ENCODE results near the gene SLC32A1.

SLC32A1 gene

GRCh38 chr20:38692436-38693411 lies 31.6 kb upstream of the SLC32A1 start:
- CTCF ChIA-PET, result interaction anchor here (0.6 to 1.0 kb wide), 2 partner anchors 12 to 34 kb away, joined by 3 read pairs; no protein-coding TSS in a partner anchor

GRCh38 chr20:38697306-38697705 lies 27.0 kb upstream of the SLC32A1 start:
- CTCF ChIA-PET, result interaction anchor here (0.6 to 1.1 kb wide), 2 partner anchors 24 to 37 kb away, joined by 3 read pairs; no protein-coding TSS in a partner anchor
- peaks cover 0 to 43% (median 8%) of the 10 kb centered on the region in 5 experiments for H3K27me3 ChIP-seq (replicated peaks in 2 of 5; ENCODE audit: control insufficient read depth in 4 of 5, insufficient read depth in 5 of 5, low read length in 4 of 5)
- WGBS (ENCODE audit: insufficient coverage), result 88% methylated on average over 8 of the region's 9 CpGs
- no peaks in the 10 kb centered on the region for H3K9me3 ChIP-seq (ENCODE audit: control extremely low read depth in 1 of 5, control insufficient read depth in 4 of 5, insufficient read depth in 2 of 5, low read depth in 1 of 5, low read length in 4 of 5)
- H3K4me3 ChIP-seq (ENCODE audit: control insufficient read depth in 1 of 7, extremely low read depth in 1 of 7, insufficient read depth in 4 of 7, low read depth in 2 of 7, low read length in 6 of 7), result no peak overlapping the region
- DNase-seq, result no peak
- no peak overlapping the region for H3K27ac ChIP-seq (ENCODE audit: insufficient read depth in 1 of 2, low read depth in 1 of 2, low read length in 2 of 2, poor library complexity in 1 of 2, severe bottlenecking in 2 of 2)
- H3K36me3 ChIP-seq (ENCODE audit: control insufficient read depth in 4 of 4, insufficient read depth in 4 of 4, low read length in 3 of 4), result no peaks in the 10 kb centered on the region
- POLR2A ChIA-PET, result no interaction called here
- H3K4me1 ChIP-seq (ENCODE audit: control extremely low read depth in 1 of 4, control insufficient read depth in 4 of 4, insufficient read depth in 4 of 4, low read length in 3 of 4), result no peaks in the 10 kb centered on the region

More at GRCh38 chr20:38692436-38693411, 31.6 kb upstream of the SLC32A1 start:
- Histone ChIP-seq H3K27ac (ENCODE audit: insufficient read depth in 1 of 2, low read depth in 1 of 2, low read length in 2 of 2, poor library complexity in 1 of 2, severe bottlenecking in 2 of 2) (no peak overlapping the region), H3K9me3 (ENCODE audit: control extremely low read depth in 1 of 5, control insufficient read depth in 4 of 5, insufficient read depth in 2 of 5, low read depth in 1 of 5, low read length in 4 of 5) (no peaks in the 10 kb centered on the region), H3K36me3 (ENCODE audit: control insufficient read depth in 4 of 4, insufficient read depth in 4 of 4, low read length in 3 of 4) (no peaks in the 10 kb centered on the region), H3K27me3 (replicated peaks in 2 of 5; ENCODE audit: control insufficient read depth in 4 of 5, insufficient read depth in 5 of 5, low read length in 4 of 5) (peaks cover 0 to 21% (median 6%) of the 10 kb centered on the region in 5 experiments), H3K4me1 (ENCODE audit: control extremely low read depth in 1 of 4, control insufficient read depth in 4 of 4, insufficient read depth in 4 of 4, low read length in 3 of 4) (no peaks in the 10 kb centered on the region), H3K4me3 (ENCODE audit: control insufficient read depth in 1 of 7, extremely low read depth in 1 of 7, insufficient read depth in 4 of 7, low read depth in 2 of 7, low read length in 6 of 7) (no peak overlapping the region)
- POLR2A ChIA-PET, result no interaction called here
- peak; percentile 60 to 84 (median 77) for DNase-seq
- WGBS (ENCODE audit: insufficient coverage), result 40% methylated on average over 8 of the region's 13 CpGs

GRCh38 chr20:38698541-38698940 lies 25.7 kb upstream of the SLC32A1 start:
- Histone ChIP-seq H3K9me3 (ENCODE audit: control extremely low read depth in 1 of 5, control insufficient read depth in 4 of 5, insufficient read depth in 2 of 5, low read depth in 1 of 5, low read length in 4 of 5) (no peaks in the 10 kb centered on the region), H3K4me1 (ENCODE audit: control extremely low read depth in 1 of 4, control insufficient read depth in 4 of 4, insufficient read depth in 4 of 4, low read length in 3 of 4) (no peaks in the 10 kb centered on the region), H3K27me3 (replicated peaks in 2 of 5; ENCODE audit: control insufficient read depth in 4 of 5, insufficient read depth in 5 of 5, low read length in 4 of 5) (peaks cover 0 to 55% (median 8%) of the 10 kb centered on the region in 5 experiments), H3K4me3 (ENCODE audit: control insufficient read depth in 1 of 7, extremely low read depth in 1 of 7, insufficient read depth in 4 of 7, low read depth in 2 of 7, low read length in 6 of 7) (no peak overlapping the region), H3K36me3 (ENCODE audit: control insufficient read depth in 4 of 4, insufficient read depth in 4 of 4, low read length in 3 of 4) (no peaks in the 10 kb centered on the region), H3K27ac (ENCODE audit: insufficient read depth in 1 of 2, low read depth in 1 of 2, low read length in 2 of 2, poor library complexity in 1 of 2, severe bottlenecking in 2 of 2) (no peak overlapping the region)
- POLR2A ChIA-PET, result no interaction called here
- CTCF ChIA-PET, result interaction anchor here (1.0 to 1.2 kb wide), 2 partner anchors 27 to 49 kb away, joined by 3 read pairs; no protein-coding TSS in a partner anchor
- WGBS (ENCODE audit: insufficient coverage), result 88% methylated on average over 15 of the region's 15 CpGs
- DNase-seq, result no peak

GRCh38 chr20:38700141-38700540 lies 24.1 kb upstream of the SLC32A1 start:
- Histone ChIP-seq H3K27ac (ENCODE audit: insufficient read depth in 1 of 2, low read depth in 1 of 2, low read length in 2 of 2, poor library complexity in 1 of 2, severe bottlenecking in 2 of 2) (no peak overlapping the region), H3K36me3 (ENCODE audit: control insufficient read depth in 4 of 4, insufficient read depth in 4 of 4, low read length in 3 of 4) (no peaks in the 10 kb centered on the region), H3K27me3 (replicated peaks in 2 of 5; ENCODE audit: control insufficient read depth in 4 of 5, insufficient read depth in 5 of 5, low read length in 4 of 5) (peaks cover 0 to 62% (median 8%) of the 10 kb centered on the region in 5 experiments), H3K4me1 (ENCODE audit: control extremely low read depth in 1 of 4, control insufficient read depth in 4 of 4, insufficient read depth in 4 of 4, low read length in 3 of 4) (no peaks in the 10 kb centered on the region), H3K4me3 (ENCODE audit: control insufficient read depth in 1 of 7, extremely low read depth in 1 of 7, insufficient read depth in 4 of 7, low read depth in 2 of 7, low read length in 6 of 7) (no peak overlapping the region), H3K9me3 (ENCODE audit: control extremely low read depth in 1 of 5, control insufficient read depth in 4 of 5, insufficient read depth in 2 of 5, low read depth in 1 of 5, low read length in 4 of 5) (no peaks in the 10 kb centered on the region)
- POLR2A ChIA-PET, result no interaction called here
- DNase-seq, result no peak
- 68% methylated on average over 4 of the region's 4 CpGs for WGBS (ENCODE audit: insufficient coverage)
- CTCF ChIA-PET, result no interaction called here

- 73% methylated on average over 3 of the region's 3 CpGs for WGBS (ENCODE audit: insufficient coverage)
- H3K36me3 ChIP-seq (ENCODE audit: control insufficient read depth in 4 of 4, insufficient read depth in 4 of 4, low read length in 3 of 4), result no peaks in the 10 kb centered on the region
- H3K4me1 ChIP-seq (ENCODE audit: control extremely low read depth in 1 of 4, control insufficient read depth in 4 of 4, insufficient read depth in 4 of 4, low read length in 3 of 4), result no peaks in the 10 kb centered on the region
- no peak overlapping the region for H3K4me3 ChIP-seq (ENCODE audit: control insufficient read depth in 1 of 7, extremely low read depth in 1 of 7, insufficient read depth in 4 of 7, low read depth in 2 of 7, low read length in 6 of 7)
- H3K9me3 ChIP-seq (ENCODE audit: control extremely low read depth in 1 of 5, control insufficient read depth in 4 of 5, insufficient read depth in 2 of 5, low read depth in 1 of 5, low read length in 4 of 5), result no peaks in the 10 kb centered on the region
- ChIA-PET CTCF (no interaction called here), POLR2A (interaction anchor here (0.5 kb wide), 1 partner anchor 11 kb away, joined by 5 read pairs; no protein-coding TSS in a partner anchor)
- peaks cover 0 to 69% (median 13%) of the 10 kb centered on the region in 5 experiments for H3K27me3 ChIP-seq (replicated peaks in 2 of 5; ENCODE audit: control insufficient read depth in 4 of 5, insufficient read depth in 5 of 5, low read length in 4 of 5)
- no peak for DNase-seq
- H3K27ac ChIP-seq (ENCODE audit: insufficient read depth in 1 of 2, low read depth in 1 of 2, low read length in 2 of 2, poor library complexity in 1 of 2, severe bottlenecking in 2 of 2), result no peak overlapping the region
These were observed 23.4 kb upstream of the SLC32A1 start for GRCh38 chr20:38700926-38701325.

- Histone ChIP-seq H3K9me3 (ENCODE audit: control extremely low read depth in 1 of 5, control insufficient read depth in 4 of 5, insufficient read depth in 2 of 5, low read depth in 1 of 5, low read length in 4 of 5) (no peaks in the 10 kb centered on the region), H3K27me3 (replicated peaks in 2 of 5; ENCODE audit: control insufficient read depth in 4 of 5, insufficient read depth in 5 of 5, low read length in 4 of 5) (peaks cover 0 to 70% (median 15%) of the 10 kb centered on the region in 5 experiments), H3K4me3 (ENCODE audit: control insufficient read depth in 1 of 7, extremely low read depth in 1 of 7, insufficient read depth in 4 of 7, low read depth in 2 of 7, low read length in 6 of 7) (no peak overlapping the region), H3K4me1 (ENCODE audit: control extremely low read depth in 1 of 4, control insufficient read depth in 4 of 4, insufficient read depth in 4 of 4, low read length in 3 of 4) (no peaks in the 10 kb centered on the region), H3K27ac (ENCODE audit: insufficient read depth in 1 of 2, low read depth in 1 of 2, low read length in 2 of 2, poor library complexity in 1 of 2, severe bottlenecking in 2 of 2) (no peak overlapping the region), H3K36me3 (ENCODE audit: control insufficient read depth in 4 of 4, insufficient read depth in 4 of 4, low read length in 3 of 4) (no peaks in the 10 kb centered on the region)
- CTCF ChIA-PET, result interaction anchor here (1.2 to 1.4 kb wide), 2 partner anchors 10 to 29 kb away, joined by 3 to 6 read pairs; no protein-coding TSS in a partner anchor
- POLR2A ChIA-PET, result no interaction called here
- no peak for DNase-seq
- WGBS (ENCODE audit: insufficient coverage), result 83% methylated on average over 3 of the region's 3 CpGs
These were observed 20.8 kb upstream of the SLC32A1 start for GRCh38 chr20:38703526-38703925.

- peaks cover 0 to 68% (median 11%) of the 10 kb centered on the region in 5 experiments for H3K27me3 ChIP-seq (replicated peaks in 2 of 5; ENCODE audit: control insufficient read depth in 4 of 5, insufficient read depth in 5 of 5, low read length in 4 of 5)
- DNase-seq, result no peak
These were observed 20.1 kb upstream of the SLC32A1 start for GRCh38 chr20:38704136-38704535.

More at GRCh38 chr20:38704136-38704535, 20.1 kb upstream of the SLC32A1 start:
- Histone ChIP-seq H3K27ac (ENCODE audit: insufficient read depth in 1 of 2, low read depth in 1 of 2, low read length in 2 of 2, poor library complexity in 1 of 2, severe bottlenecking in 2 of 2) (no peak overlapping the region), H3K36me3 (ENCODE audit: control insufficient read depth in 4 of 4, insufficient read depth in 4 of 4, low read length in 3 of 4) (no peaks in the 10 kb centered on the region), H3K4me1 (ENCODE audit: control extremely low read depth in 1 of 4, control insufficient read depth in 4 of 4, insufficient read depth in 4 of 4, low read length in 3 of 4) (no peaks in the 10 kb centered on the region), H3K4me3 (ENCODE audit: control insufficient read depth in 1 of 7, extremely low read depth in 1 of 7, insufficient read depth in 4 of 7, low read depth in 2 of 7, low read length in 6 of 7) (no peak overlapping the region), H3K9me3 (ENCODE audit: control extremely low read depth in 1 of 5, control insufficient read depth in 4 of 5, insufficient read depth in 2 of 5, low read depth in 1 of 5, low read length in 4 of 5) (no peaks in the 10 kb centered on the region)
- ChIA-PET CTCF (interaction anchor here (0.7 to 1.4 kb wide), 3 partner anchors 9 to 28 kb away, joined by 3 to 6 read pairs (median 3); no protein-coding TSS in a partner anchor), POLR2A (no interaction called here)
- 79% methylated on average over 2 of the region's 4 CpGs for WGBS (ENCODE audit: insufficient coverage)

Measured in common myeloid progenitor, CD34-positive (primary cell).